Kidney (tissue), 2 donors: ENCODE measurements around the gene GSTK1. TPM values are rescaled to one million over a fixed set of nuclear protein-coding genes. Genes with fewer than 3 reads are reported as not detected.

Experiments used
- polyA plus RNA-seq: library from polyadenylated mRNA; stranded (reverse); fragments of 350-450 nt; fragmentation: Illumina TruSeq; extraction: RNeasy Lipid Tissue Mini Kit (QIAGEN cat#74804); gene quantifications from one replicate; pipeline ENCODE4 v1.2.3, GENCODE V29; 2014; ENCODE audit warnings: low read depth, low replicate concordance; ENCODE audit not compliant: insufficient read depth
- total RNA-seq: library from RNA; stranded (reverse); fragmentation: NEBNext Ultra II Directional; extraction: Animal tissue kit (Norgen Biotek cat#: 25700); gene quantifications from one replicate; pipeline ENCODE4 v1.2.1, GENCODE V29; 2021
- donor health status: DM: yes; HTN: yes; CAD: no.

Gene GSTK1
- total and polyA plus RNA-seq, 2 donors from 2014 or later: 176 to 469 TPM

Other genes starting within 250 kb of the GSTK1 start
- not detected for gene OR9A2, start 236.3 kb upstream of the GSTK1 start, total RNA-seq
- gene OR9A2, start 236.3 kb upstream of the GSTK1 start, polyA plus RNA-seq: not detected
- gene OR6V1, start 211.1 kb upstream of the GSTK1 start, total RNA-seq: not detected
- not detected for gene OR6V1, start 211.1 kb upstream of the GSTK1 start, polyA plus RNA-seq
- 0.47 TPM for gene PIP, start 131.4 kb upstream of the GSTK1 start, total RNA-seq
- not detected for gene PIP, start 131.4 kb upstream of the GSTK1 start, polyA plus RNA-seq
- not detected for gene TAS2R39, start 80.0 kb upstream of the GSTK1 start, total RNA-seq
- gene TAS2R39, start 80.0 kb upstream of the GSTK1 start, polyA plus RNA-seq: not detected
- gene TAS2R40, start 41.4 kb upstream of the GSTK1 start, total RNA-seq: not detected
- not detected for gene TAS2R40, start 41.4 kb upstream of the GSTK1 start, polyA plus RNA-seq
- gene TMEM139, start 21.5 kb downstream of the GSTK1 start, total RNA-seq: 36.7 TPM
- 108 TPM for gene TMEM139, start 21.5 kb downstream of the GSTK1 start, polyA plus RNA-seq
- 36.2 TPM for gene CASP2, start 24.9 kb downstream of the GSTK1 start, total RNA-seq
- gene CASP2, start 24.9 kb downstream of the GSTK1 start, polyA plus RNA-seq: 6.6 TPM
- gene CLCN1, start 52.7 kb downstream of the GSTK1 start, total RNA-seq: 0.35 TPM
- gene CLCN1, start 52.7 kb downstream of the GSTK1 start, polyA plus RNA-seq: not detected
- 0.82 TPM for gene FAM131B, start 99.3 kb downstream of the GSTK1 start, total RNA-seq
- 0.19 TPM for gene FAM131B, start 99.3 kb downstream of the GSTK1 start, polyA plus RNA-seq
- gene ZYX, start 117.9 kb downstream of the GSTK1 start, total RNA-seq: 193 TPM
- gene ZYX, start 117.9 kb downstream of the GSTK1 start, polyA plus RNA-seq: 50.1 TPM
- gene EPHA1, start 145.4 kb downstream of the GSTK1 start, total RNA-seq: 22.3 TPM
- 6.9 TPM for gene EPHA1, start 145.4 kb downstream of the GSTK1 start, polyA plus RNA-seq
- gene TAS2R60, start 180.0 kb downstream of the GSTK1 start, total RNA-seq: not detected
- not detected for gene TAS2R60, start 180.0 kb downstream of the GSTK1 start, polyA plus RNA-seq
- not detected for gene TAS2R41, start 214.4 kb downstream of the GSTK1 start, total RNA-seq
- not detected for gene TAS2R41, start 214.4 kb downstream of the GSTK1 start, polyA plus RNA-seq